Head of caudate nucleus (tissue), 42 donors: ENCODE data around the gene ARHGAP33.
A peak's percentile ranks its signal among the peaks of the same experiment; 100 is the strongest.

Source experiments
- DNase-seq, 42 donors: peaks; one replicate each; pipeline versions ENCODE4 v3.0.0 to v3.0.0-alpha.2; 2020 to 2021; ENCODE audit warnings: mixed read lengths in 7 of 42
- intact Hi-C: fragments of 100-400 bp; cut with DNase I; formaldehyde crosslinking; loops from one replicate; pipeline ENCODE4 v1.15.0; 2022

The ARHGAP33 gene

GRCh38 chr19:35739275-35740107 lies 35.9 kb upstream of the ARHGAP33 start:
- intact Hi-C loops, result loop anchor here (10.0 kb wide), 1 partner anchor 195 kb away; the partner anchor contains the start of gene LRFN3
- DNase-seq, result peak in 1 of 42 donors; percentile 29

- DNase-seq, result no peak
- intact Hi-C loops, result loop anchor here (10.0 kb wide), 1 partner anchor 195 kb away; the partner anchor contains the start of gene LRFN3
These were observed 35.3 kb upstream of the ARHGAP33 start for GRCh38 chr19:35740108-35740422.

GRCh38 chr19:35740423-35741202 lies 34.8 kb upstream of the ARHGAP33 start:
- intact Hi-C loops, result loop anchor here (10.0 kb wide), 1 partner anchor 194 kb away; the partner anchor contains the start of gene LRFN3
- peak; percentile 97 to 100 (median 99) for DNase-seq

- DNase-seq, result no peak
- intact Hi-C loops, result loop anchor here (10.0 kb wide), 1 partner anchor 194 kb away; the partner anchor contains the start of gene LRFN3
These were observed 34.2 kb upstream of the ARHGAP33 start for GRCh38 chr19:35741203-35741515.

- intact Hi-C loops, result loop anchor here (10.0 kb wide), 1 partner anchor 193 kb away; the partner anchor contains the start of gene LRFN3
These were observed 33.1 kb upstream of the ARHGAP33 start, which contains the start of gene IGFLR1 for GRCh38 chr19:35742121-35742724. IGFLR1 (minus strand) TSS chr19:35742452; CDS start chr19:35741180, 1,272 bp downstream.

GRCh38 chr19:35743640-35744429 lies 31.5 kb upstream of the ARHGAP33 start:
- DNase-seq, result no peak
- intact Hi-C loops, result loop anchor here (2.0 to 10.0 kb wide), 2 partner anchors 27 to 191 kb away; partner anchors contain the start of gene LRFN3

More at GRCh38 chr19:35742121-35742724, 33.1 kb upstream of the ARHGAP33 start, which contains the start of gene IGFLR1:
- DNase-seq, result peak in 15 of 42 donors; percentile 15 to 65 (median 36)

- intact Hi-C loops, result loop anchor here (2.0 to 10.0 kb wide), 2 partner anchors 28 to 190 kb away; partner anchors contain the start of gene LRFN3
- DNase-seq, result peak; percentile 90 to 99 (median 98)
These were observed 30.7 kb upstream of the ARHGAP33 start for GRCh38 chr19:35744430-35745327.

GRCh38 chr19:35745328-35746086 lies 29.9 kb upstream of the ARHGAP33 start, which contains the start of the genes PSENEN and U2AF1L4:
PSENEN (plus strand) TSS chr19:35745651; CDS start chr19:35745931, 280 bp downstream.
U2AF1L4 (minus strand) TSS chr19:35745418; CDS start chr19:35745391, 27 bp downstream.
- DNase-seq, result peak; percentile 95 to 99 (median 98)
- intact Hi-C loops, result loop anchor here (2.0 to 10.0 kb wide), 2 partner anchors 29 to 189 kb away; partner anchors contain the start of gene LRFN3

GRCh38 chr19:35746087-35746462 lies 29.3 kb upstream of the ARHGAP33 start:
- no peak for DNase-seq
- intact Hi-C loops, result loop anchor here (10.0 kb wide), 1 partner anchor 189 kb away; the partner anchor contains the start of gene LRFN3

GRCh38 chr19:35746531-35746930 lies 28.8 kb upstream of the ARHGAP33 start:
- no peak for DNase-seq
- intact Hi-C loops, result loop anchor here (10.0 kb wide), 1 partner anchor 188 kb away; the partner anchor contains the start of gene LRFN3

- peak; percentile 97 to 100 (median 100) for DNase-seq
- intact Hi-C loops, result loop anchor here (10.0 kb wide), 1 partner anchor 186 kb away; the partner anchor contains the start of gene LRFN3
These were observed 27.0 kb upstream of the ARHGAP33 start, which contains the start of gene LIN37 for GRCh38 chr19:35748106-35749020. LIN37 (plus strand) TSS chr19:35748576; CDS start chr19:35748725, 149 bp downstream.

GRCh38 chr19:35750167-35750566 lies 25.2 kb upstream of the ARHGAP33 start:
- intact Hi-C loops, result no loop called here
- no peak for DNase-seq

GRCh38 chr19:35751839-35752745 lies 23.3 kb upstream of the ARHGAP33 start:
- intact Hi-C loops, result no loop called here
- DNase-seq, result no peak
